EH (cell line): Measurements from ENCODE around the gene WFDC5.
"Not testable (repeated sequence)": the region's sequence is repeated elsewhere in the genome, so short reads cannot be mapped to it uniquely, and the experiment has no call there.

Experiments used
- DNase-seq: peaks from one replicate; pipeline ENCODE4 v3.0.0-alpha.2; 2015; ENCODE audit warnings: low read depth

Gene WFDC5

DNA sequence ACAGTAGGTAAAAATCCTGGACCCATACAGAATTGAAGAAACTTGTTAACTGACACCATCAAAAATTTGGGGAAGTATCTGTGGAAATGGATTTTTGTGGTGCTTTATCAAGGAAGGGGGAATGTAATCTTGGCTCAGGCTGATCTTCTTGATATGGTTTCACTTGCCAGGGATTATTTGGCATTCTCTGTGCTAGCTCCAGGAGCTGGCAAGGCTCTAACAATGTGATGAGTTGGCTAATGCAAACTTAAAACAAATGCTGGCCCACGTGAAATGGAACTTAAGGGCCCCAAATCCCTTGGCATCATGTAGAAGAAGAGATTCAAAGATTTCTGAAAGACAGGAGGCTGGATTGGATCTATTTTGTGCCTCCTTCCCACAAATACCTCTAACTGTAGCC lies 27.2 kb downstream of the WFDC5 start:
- DNase-seq, result peak; percentile 66

DNA sequence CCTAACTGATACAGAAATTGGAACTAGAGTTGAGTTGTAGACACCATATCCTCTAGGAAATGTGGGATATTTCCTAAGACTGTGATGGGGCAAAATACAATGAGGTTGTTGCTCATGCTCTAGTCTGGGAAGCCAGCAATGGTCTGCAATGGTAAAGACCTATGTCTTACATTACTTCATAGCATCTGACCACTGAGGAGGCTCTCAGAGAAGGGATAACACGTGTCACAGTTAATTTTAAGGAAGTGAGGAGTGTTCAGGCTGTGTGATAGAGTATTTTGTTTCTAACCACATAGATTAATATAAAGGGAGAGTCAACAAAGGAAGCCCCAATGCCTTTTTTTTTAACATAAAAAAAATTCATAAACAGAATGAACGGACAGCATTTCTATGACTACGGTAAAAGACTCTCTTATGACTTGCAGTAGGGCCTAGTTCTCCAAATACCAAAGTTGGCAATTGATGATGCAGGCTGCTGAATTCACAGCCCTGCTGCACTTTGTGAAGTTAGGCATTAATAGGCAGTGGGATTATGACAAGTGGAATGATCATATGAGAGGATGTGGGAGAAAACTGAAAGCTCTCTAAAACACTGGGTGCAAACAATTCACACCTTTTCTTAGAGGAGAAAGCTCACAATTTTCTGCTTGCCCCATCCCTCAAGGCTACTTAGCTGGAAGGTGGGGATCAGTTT lies 27.7 kb downstream of the WFDC5 start:
- peak; percentile 17 for DNase-seq

DNA sequence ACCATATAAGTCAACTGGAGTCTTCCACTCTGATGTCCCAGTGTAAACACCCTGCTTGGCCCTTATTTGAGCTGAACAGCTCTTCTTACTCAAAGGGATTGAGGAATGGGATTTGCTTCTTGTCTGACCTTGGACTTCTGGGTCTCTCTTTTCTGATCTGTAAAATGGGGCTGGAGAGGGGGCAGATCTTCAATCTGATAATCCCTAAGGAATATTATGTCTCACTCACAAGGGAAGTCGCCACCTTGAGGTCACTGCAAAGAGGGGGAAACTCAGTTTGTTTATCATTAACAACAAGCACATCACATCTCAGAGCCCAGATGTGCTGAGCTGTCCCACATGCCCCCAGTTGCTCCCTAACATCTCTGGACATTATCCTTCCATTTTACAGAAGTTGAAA lies 29.1 kb downstream of the WFDC5 start:
- DNase-seq, result no peak

DNA sequence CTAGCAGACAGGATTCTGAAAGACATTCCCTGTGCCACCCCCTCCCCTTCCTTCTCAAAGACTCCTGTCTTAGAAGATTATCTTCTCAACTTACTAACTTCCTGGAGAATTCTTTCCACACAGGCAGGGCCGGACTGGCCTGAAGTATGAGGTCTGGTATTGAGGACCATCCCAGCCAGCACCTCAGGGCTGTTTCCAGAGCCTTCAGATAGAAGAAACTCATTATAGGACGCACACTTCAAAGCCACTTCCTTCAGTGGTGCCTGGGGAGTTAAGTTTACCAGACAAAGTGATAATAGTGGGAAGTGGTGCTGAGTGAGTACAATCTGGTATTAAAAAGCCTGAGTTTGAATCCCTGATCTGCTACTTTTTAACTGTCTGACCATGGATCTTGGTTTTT lies 29.7 kb downstream of the WFDC5 start:
- DNase-seq, result no peak

DNA sequence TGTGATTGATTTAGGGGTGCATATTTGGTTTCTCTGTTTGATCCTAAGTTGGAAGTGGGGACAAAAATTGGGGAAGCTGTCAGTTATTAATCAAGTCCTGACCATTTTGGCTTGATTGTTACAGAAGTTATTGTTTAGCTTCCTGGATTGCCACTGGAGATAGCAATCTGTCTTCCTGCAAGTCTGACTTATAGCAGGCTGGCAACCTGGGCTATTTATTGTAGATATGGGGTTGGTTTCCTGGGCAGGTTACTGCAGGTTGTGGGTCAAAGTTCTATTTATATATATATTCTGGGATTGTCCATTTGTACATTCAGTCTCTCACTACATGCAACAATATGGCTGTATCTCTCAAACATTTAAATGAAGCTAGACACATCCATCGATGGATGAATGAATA lies 31.8 kb downstream of the WFDC5 start:
- DNase-seq, result no peak

DNA sequence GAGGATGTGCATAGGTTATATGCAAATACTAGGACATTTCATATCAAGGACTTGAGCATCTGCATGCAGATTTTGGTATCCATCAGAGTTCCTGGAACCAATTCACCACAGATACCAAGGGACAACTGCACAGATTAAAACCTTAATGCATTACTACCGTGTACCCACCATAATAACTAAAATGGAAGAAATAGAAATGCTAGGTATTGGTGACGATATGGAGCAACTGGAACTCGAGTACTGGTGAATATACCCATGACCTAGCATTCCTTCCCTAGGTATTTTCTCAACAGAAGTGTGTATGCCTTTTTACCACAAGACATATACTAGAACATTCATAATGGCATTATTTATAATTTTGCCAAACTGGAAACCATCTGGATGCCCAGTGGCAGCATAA lies 32.5 kb downstream of the WFDC5 start:
- DNase-seq, result no peak

DNA sequence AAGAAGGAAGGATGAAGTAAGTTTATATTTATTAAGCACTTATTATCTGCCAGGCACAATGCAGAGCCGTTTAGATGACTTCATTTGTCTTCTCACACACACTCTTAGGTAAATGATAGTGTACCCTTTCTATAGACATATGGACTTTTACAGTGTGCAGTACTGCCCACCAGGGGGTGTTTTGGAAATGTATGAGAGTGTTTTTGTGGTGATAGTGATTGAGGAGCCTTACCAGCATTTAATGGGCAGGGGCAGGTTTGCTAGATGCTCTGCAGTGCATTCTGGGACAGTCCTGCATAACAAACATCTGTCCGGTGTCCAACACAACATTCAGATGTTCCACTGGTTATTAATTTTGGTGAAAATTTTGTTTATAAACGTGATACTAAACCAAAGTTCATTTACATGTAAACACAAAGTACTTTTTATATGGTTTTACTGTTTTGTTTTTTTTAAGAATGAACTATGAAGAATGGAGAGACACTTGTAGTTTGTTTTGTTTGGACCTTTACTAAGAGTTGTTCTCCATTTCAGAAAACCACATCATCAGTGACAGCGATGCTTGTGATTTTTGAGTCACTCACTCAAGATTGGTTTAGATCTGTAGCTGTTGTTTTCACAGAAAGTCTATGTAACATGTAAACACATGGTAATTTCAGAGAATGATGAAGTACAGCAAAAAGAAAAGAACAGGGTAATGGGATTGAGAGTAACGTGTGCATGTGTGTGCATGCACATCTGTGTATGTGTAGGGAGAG lies 33.9 kb downstream of the WFDC5 start:
- DNase-seq, result peak; percentile 48

DNA sequence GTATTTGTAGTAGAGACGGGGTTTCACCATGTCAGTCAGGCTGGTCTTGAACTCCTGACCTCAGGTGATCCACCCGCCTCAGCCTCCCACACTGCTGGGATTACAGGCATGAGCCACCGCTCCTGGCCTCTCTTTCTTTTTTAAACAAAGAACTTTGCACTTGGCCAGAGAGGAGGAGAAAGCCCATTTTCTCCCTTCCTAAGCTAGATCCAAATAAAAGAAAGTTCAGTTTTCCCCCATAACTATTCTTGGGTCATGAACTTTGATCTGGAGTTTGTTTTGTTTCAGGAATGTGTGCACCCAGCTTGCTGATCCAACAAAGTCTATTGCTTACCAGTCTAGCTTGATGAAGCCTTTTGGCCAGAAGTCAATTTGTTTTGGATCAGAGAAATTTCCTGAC lies 37.4 kb downstream of the WFDC5 start:
- no peak for DNase-seq

DNA sequence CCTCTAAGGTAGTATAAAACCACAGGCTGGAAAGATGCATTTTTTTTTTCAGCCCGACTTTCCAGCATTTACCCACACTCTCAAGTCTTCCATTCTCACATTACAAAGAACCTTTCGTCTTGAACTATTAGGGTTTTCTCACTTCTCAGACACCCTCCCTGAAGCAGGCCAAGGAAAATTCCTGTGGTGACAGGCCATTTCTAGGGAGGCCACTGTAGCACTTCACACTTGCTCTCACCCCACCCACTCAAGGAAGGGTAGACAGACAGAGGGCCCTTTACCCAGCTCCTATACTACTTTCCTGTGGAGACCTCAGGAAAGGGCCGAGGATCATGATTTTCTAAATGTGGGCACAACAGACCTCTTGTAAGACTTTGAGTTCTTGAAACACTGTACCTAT lies 41.8 kb downstream of the WFDC5 start:
- no peak for DNase-seq

DNA sequence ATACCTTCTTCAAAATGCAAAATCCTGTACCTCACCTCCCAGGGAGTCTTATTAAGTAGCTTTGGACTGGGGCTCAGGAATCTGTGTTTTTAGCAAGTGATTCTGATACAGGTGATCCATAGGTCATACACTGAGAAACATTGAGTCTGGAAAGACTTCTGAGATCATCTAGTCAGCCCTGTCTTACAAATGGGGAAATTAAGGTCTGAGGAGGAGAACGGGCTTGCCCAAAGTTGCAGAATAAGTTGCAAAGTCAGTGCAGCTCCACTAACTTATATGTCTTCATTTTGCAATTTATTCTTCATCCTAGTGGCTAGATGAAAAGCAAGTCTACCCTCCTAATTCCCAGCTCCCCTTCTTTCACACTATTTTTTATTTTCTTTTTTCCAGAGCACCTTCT lies 42.9 kb downstream of the WFDC5 start:
- DNase-seq, result no peak

DNA sequence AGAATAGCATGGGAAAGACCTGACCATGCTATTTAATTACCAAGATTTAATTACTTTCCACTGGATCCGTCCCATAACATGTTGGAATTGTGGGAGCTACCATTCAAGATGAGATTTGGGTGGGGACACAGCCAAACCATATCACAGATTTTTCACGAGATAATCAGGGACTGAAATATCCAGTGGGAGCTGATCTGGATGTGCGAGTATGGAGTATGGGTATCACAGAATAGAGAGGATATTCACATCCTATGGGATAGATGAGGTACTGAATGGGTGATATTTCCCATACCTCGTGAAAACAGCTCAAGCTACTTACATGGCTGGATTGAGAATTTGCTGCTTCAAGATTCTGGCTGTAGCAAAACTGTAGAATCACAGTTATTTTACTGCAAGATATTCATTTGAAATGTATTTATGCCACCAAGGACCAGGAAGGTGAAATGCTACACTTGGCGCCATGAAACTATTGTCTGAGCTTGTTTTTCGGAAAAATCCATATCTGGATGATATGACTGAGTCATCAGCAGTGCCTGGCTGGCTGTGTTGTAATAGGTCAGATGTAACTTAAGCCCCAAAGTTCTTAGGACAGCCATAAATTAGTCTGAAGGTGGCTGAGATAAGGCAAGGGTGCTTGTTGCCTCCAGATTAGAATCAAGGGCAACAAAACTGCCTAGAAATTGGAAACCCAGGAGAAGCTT lies 43.9 kb downstream of the WFDC5 start:
- peak; percentile 32 for DNase-seq

DNA sequence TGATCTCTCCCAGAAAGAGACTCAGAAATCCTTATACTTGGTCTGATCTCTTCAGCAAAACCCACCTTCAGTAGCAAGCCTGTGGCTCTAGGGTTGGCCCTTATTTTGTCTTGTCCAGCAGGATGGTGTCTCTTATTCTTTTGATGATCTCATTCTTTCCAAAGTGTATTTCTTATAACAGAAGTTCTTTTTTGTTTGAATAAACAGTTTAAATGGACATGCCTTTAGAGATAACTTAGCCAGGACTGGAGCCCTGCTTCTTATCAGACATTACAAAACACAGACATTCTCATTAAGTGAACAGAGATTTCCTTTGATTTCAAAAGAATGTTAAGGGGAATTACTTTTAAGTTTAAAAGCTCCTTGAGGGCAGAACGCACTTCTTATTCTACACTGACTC lies 45.7 kb downstream of the WFDC5 start:
- DNase-seq, result no peak

DNA sequence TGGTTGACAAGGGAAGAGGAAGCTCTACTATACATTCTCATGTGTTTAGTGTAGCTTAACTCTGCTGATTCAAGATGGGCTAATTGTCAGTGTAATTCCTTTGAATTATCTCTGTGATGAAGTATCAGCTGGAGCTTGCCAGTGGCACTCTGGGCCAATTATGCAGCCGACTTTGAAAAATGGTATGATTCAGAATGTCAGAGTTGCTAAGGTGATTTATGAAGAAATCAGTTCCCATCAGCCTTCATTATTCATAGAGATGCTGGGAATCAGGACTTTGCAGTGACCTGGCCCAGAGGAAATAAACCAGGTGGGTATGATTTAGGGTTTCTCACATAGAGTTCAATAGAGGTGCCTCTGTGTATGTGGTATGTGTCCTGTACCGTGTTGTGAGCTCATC lies 47.4 kb downstream of the WFDC5 start:
- DNase-seq, result peak; percentile 66

DNA sequence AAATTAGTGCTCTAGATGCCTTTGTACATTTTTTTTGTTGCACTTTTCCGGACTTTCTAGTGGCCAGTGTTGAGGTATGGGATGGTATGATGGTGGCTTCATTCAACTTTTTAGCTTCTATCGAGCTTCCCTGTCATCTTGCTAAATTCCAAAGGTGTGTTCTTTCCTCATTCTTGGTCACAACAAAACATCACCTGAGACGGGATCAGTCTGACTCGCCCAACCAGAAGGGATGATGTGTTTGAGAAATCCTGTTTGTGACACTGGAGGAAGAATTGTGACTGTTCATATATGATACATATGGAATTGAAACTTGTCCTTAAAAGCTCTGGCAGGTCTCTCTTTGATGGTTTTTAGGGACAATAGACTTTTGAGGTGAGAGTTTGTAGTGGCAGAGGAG lies 47.9 kb downstream of the WFDC5 start:
- no peak for DNase-seq

DNA sequence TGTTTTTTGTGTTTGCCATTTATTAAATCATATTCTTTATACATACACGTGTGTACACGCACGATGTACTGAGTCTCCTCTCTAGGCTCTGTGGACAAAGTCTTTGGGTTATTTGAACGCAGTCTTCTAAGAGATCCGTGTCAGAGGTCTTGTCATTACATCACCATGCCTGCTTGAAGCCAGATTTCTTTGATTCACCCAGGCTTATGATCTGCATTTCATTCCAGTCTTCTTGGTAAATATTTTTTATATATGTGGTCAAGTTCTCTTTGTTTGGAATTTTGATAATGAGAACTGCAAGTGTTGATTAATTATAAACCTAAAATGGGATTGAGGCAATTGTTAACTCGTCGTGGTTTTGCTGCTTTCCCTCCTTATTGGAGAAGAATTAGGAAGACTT lies 48.6 kb downstream of the WFDC5 start:
- DNase-seq, result no peak

DNA sequence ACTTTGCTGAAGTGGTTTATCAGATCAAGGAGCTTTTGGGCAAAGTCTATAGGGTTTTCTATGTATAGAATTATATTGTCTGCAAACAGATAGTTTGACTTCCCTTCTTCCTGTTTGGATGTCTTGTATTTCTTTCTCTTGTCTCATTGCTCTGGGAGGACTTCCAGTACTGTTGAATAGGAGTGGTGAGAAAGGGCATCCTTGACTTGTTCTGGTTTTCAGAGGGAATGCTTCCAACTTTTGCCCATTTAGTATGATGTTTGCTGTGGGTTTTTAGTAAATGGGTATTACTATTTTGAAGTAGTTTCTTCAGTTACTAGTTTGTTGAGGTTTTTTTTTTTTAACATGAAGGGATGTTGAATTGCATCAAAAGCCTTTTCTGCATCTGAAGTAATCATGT lies 50.2 kb downstream of the WFDC5 start:
- no peak for DNase-seq

DNA sequence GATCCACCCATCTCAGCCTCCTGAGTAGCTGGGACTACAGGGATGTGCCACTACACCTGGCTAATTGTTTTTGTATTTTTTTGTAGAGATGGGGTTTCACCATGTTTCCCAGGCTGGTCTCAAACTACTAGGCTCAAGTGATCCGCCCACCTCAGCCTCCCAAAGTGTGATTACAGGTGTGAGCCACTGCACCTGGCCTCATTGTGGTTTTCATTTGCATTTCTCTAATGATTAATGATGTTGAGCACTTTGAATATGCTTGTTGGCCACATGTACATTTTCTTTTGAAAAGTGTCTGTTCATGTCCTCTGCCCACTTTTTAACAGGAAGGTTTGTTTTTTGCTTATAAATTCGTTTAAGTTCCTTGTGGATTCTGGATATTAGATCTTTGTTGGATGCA lies 51.9 kb downstream of the WFDC5 start:
- DNase-seq, result not testable (repeated sequence)

DNA sequence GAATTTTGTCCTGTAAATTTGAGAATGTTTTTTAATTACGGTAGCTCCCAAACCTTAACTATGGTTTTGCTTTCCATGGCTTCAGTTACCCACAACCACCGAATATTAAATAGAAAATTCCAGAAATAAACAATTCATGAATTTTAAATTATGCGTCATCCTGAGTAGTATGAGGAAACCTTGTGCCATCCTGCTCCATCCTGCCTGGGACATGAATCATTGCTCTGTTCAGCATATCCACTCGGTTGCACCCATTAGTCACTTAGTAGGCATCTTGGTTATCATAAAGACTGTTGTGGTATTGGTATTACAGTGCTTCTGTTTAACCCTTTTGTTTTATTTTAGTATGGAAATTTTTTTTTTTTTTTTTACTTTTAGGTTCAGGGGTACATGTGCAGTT lies 53.7 kb downstream of the WFDC5 start:
- peak; percentile 94 for DNase-seq

DNA sequence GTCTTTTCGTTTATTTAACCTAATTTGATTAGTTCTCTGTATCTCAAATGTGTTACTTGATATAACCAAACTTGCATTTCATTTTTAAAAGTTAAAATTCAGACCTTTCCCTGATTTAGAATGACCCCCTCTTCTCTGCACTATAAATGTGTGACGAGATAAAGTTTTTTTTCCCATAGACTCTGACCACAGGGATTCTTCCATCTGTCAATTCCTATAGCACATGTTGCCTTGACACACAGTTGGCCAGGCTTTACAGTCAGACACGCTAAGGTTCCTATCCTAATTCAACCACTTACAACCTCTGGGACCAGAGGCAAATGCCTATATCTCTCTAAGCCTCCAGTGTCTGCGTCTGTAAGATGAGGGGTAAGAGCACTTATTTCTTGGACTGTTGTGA lies 54.7 kb downstream of the WFDC5 start:
- DNase-seq, result no peak
